ENCODE data around the gene EDAR. TPM values are rescaled to one million over a fixed set of nuclear protein-coding genes. Genes with fewer than 3 reads are reported as not detected.
A peak's percentile ranks its signal among the peaks of the same experiment; 100 is the strongest.

The EDAR gene
- polyA plus RNA-seq (ENCODE audit: insufficient read length in 4 of 4) = 1 to 10 TPM; 2.9 to 3.5 (median 3.1) TPM

DNA sequence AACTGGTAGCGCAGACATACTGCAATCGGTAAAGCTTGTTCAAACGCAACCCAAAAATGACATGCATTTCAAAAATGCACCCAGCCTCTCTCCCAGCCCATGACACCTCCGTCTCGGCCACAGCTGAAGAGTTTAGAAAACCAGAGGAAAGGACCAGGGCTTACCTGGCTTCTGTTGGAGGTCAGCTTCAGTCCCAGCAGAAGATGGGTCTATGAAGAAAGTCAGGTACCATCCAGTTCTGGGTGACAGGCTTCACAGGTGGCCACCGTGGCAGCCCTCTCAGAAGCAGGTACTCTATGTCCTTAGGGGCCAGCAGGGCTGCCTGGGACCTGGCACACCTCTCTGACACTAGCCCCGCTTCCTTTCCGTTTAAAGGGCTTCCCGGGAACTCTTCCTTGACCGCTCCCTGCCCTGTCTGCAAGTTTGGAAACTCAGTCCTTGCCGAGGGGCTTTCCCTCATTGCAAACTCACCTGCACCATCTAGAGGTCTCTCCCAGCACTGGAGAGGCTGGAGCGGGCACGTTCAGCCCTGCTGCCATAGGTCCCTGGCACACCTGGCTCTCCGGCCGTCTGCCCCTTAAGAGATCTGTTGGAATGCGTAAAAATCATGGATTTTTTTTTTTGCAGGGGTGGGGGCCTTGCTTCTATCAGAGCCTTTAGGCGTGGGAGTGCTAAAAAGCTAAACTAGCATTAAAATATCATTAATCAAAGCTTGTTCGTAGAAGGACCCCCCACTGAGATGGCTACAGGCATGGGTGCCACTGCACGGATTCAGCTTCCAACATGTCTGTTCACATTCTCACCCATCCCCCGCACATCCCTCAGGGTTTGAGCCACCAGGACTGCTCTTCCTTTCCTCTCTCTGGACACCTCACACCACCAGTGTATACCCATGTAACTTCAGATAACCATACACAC, at the start of gene EDAR:
TSS of gene EDAR (minus strand) at position 425 of the 918 bp plus-strand sequence. CDS start 58,206 bp downstream, outside the sequence.
- peak; percentile 56 to 63 (median 58) for DNase-seq (ENCODE audit: low read depth in 4 of 4, low spot score in 3 of 4)

DNA sequence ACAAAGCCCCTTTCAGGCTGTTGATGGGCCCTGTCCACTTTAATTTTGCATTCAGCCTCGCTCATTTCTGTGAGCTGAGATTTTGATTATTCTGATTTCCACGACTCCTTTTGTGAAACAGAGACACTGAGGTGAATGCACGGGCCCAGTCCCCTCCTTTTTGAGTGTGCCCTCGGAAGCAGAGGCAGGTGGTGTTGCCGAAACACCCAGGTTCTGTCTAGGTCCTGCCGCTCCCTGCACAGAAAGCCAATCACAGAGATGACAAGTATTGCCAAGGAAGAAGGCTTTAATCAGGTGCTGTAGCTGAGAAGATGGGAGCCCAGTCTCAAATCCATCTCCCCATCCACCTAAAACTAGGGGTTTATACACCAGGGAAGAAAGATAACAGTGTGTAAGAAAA, 44.2 kb upstream of the EDAR start:
- no peak for DNase-seq (ENCODE audit: low read depth in 4 of 4, low spot score in 3 of 4)

DNA sequence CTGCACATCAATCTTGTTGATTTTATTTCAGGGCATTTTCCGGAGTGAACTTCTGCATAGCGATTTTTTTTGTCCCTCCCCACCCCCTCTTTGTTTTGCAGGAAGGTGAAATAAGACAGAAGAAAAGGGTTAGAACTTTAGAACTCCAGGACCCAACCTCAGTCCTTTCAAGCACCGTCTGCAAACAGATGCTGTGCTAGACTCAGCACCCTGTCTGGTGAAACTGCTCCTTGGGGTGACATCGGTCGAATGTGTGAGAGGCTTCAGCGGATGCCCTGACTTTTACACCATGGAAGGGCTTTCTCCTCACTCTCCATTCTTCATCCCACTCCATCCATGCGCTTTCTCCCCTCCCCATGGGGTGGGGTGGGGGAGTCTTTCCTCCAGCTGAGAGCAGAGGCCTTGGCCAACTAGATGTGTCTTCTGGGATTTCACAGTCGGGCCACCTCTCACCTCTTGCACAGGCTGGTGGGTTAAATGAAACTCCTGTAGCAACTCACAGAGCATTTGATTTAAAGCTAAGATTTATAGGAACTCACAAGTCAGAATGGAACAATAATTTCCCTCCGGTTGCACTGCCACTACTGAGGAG, 43.3 kb upstream of the EDAR start:
- DNase-seq (ENCODE audit: low read depth in 4 of 4, low spot score in 3 of 4) = no peak

DNA sequence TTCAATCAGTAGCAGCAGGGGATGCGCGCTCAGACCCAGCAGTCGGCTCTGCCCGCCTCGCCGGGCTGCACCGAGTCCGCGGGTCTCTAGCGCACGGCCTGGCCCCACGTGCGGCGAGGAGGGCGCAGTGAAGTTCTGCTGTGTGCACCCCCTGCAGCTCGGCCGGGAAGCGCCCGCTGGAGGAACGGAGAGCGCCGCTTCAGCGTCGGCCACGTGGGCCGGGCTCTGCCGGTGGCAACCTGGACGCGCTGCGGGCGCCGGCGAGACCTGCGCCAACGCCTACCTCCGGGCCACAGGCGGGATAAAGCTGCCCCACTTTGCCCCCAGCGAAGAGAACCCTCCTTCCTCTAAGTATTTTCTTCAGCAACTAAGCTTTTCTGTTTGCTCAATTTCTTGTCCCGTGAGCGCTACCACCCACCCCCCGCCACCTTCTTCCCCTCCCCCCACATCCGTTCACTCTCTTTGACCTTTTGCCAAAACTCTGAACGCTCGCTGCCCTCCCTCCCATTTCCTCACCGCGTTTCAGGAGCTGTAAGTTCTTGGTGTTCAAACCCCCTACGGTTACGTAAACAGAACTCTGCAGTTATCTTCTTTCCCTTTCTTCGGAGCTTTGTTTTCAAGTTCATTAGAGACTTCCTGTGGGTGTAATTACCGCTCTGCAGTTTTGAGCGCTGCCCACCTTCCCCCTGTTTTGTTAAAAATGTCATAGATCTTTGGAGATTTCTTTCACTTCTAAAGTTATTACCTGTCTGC, 42.6 kb upstream of the EDAR start:
- DNase-seq (ENCODE audit: low read depth in 4 of 4, low spot score in 3 of 4) = peak in 3 of 4 donors; percentile 30 to 52 (median 49)

DNA sequence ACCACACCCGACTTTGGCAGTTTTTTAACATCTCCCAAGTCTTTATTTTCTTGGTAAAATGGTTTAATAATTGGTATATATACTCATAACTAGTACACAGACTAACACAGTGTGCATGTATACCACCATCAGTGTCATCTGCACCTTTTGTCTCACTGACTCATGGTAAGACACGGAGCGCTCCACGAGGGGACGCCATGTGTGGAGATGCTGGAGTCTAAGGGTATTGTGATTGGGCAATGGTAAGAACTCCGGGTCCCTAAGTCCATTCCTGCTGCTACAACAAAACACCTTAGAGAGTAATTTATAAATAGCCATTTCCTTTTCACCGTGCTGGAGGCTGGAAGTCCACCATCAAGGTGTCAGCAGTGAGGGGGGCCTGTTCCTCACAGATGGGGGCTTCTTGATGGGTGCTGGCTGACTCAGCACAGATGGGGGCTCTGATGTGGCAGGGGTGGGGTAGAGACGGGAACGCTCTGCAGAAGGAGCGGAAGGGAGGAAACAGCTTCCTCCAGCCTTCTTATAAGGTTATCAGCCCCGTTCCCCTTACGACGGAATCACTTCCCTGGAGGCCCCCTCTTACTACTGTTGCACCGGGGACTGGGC, 42.0 kb upstream of the EDAR start:
- DNase-seq (ENCODE audit: low read depth in 4 of 4, low spot score in 3 of 4) = no peak

DNA sequence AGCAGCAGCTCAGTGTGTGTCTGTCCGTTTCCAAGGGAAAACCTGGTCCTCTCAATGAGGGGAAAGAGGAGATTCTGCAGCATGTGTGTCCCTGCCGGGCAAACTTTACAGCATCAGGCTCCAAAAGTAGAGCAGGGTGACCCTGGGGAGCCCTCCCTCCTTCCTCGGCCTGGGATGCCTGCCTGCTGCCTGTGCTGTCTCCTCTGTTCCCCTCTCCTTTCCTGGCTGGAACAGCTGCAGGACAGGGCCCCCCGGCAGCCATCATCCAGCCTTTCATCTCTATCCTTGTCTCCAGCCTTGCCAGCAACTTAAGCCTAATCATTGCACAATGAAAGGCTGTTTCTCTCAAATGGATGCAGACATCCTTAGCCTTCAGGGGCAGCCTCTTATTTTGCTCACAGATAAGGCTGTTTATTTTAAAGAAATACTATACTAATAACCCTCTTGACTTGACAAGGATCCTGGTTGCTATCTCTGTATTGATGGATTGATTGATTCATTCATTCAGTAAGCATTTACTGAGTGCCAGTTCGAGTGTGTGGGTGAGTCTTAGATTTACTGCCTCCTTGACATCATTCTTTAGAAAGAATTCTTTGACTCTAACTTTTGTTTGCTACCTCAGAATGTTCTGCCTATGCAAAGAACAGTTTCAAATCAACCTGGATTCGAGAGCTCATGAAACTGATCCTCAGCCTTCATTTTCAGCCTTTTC, 40.6 kb upstream of the EDAR start:
- no peak for DNase-seq (ENCODE audit: low read depth in 4 of 4, low spot score in 3 of 4)

DNA sequence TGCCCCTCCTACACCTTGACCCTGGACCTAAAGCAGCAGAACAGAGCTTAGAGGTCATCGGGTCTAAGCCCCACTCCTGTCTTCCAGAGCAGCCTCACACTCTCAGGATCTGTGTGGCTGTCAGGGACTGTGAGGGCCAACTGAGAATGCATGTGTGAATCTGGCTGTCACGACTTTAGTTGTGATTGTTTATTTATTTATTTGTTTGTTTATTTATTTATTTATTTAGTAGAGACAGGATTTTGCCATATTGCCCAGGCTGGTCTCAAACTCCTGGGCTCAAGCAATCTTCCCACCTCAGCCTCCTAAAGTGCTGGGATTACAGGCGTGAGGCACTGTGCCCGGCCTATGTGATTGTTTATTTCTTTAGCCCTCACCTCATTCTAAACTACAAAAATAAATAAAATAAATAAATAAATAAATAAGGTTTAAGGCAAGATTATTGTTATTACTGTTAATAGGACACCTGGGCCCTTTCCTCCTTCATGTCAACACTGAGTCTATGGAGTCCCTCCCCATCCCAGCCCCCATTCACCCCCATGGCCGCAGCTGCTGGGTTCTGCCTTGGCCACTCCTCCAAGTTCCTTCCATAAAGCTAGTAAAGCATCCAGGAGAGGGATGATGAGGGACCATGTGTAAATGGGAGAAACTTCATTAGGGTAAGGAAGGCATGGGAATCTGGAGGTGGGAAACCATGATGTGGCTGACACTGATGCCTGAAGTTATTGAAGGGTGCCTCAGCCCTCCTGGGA, 39.9 kb upstream of the EDAR start:
- DNase-seq (ENCODE audit: low read depth in 4 of 4, low spot score in 3 of 4) = no peak

DNA sequence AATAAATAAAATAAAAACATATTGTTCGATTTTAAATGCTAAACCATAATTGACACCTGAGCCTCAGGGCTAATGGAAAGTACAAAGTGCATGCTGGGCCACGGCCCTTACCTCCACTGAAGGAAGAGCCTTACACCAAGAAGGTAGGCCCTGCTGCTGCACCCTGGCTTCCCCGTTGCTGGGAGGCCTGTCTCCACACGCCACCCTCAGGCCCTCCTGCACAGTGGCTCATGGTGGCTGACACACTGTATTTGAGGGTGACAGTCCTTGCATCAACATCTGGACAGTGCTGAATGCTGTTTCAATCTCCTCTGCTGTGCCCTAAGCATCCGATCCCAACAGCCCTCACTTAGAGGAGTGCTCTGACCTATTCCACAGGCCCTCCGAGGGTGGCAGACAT, 39.3 kb upstream of the EDAR start:
- DNase-seq (ENCODE audit: low read depth in 4 of 4, low spot score in 3 of 4) = no peak

DNA sequence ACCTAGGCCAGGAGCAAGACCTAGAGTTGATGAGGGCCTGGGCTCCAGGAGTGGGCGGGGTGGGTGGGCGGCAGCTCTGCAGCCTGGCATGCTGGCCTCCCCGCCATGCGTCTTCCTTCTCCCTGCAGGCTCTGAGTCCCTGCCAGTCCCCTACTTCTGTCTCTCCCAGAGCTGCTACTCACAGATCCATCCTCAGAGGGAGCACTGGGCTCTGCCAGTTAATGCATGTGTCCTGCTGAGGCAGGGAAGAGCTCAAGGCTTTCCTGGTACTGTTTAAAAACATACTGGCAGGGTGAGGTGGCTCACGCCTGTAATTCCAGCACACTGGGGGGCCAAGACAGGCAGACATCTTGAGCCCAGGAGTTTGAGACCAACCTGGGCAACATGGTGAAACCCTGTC, 38.7 kb upstream of the EDAR start:
- no peak for DNase-seq (ENCODE audit: low read depth in 4 of 4, low spot score in 3 of 4)

DNA sequence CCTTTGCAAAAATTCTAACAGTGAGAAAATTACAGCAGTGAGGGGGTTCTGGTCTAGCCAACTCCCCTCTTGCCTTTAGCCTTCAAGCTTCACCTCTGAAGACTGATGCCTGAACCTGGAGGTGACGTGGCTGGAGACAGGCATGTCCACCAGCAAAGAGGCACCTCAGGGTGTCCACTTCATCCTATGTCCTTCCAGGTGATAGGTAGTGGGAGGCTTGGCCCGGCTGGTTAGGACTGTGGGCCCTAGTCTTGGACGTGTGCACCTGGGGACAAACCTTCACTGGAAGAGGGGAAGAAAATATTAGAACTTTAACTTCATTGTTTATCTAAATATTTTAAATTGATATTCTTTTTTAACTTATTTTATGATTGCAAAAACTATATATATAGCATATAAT, 35.5 kb upstream of the EDAR start:
- no peak for DNase-seq (ENCODE audit: low read depth in 4 of 4, low spot score in 3 of 4)

DNA sequence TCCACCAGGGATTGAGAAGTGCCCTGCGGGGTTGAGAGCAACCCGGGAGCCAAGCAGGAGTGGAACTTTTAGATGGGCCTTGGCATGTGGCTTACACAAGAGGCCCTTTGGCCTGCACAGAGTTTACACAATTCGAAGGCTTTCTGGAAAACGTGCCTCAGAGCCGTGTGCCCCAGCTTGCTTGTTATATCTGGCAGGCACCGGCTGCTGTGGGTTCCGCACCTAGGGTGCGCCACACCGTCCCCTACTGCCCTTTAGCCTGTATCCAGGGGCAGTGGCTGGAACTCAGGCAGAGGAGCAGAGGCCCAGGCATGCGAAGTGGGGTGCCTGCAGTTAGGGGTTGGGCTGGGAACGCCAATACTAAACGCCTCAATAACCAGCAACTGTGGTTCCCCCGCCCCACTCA, 32.9 kb upstream of the EDAR start:
- DNase-seq (ENCODE audit: low read depth in 4 of 4, low spot score in 3 of 4) = no peak

DNA sequence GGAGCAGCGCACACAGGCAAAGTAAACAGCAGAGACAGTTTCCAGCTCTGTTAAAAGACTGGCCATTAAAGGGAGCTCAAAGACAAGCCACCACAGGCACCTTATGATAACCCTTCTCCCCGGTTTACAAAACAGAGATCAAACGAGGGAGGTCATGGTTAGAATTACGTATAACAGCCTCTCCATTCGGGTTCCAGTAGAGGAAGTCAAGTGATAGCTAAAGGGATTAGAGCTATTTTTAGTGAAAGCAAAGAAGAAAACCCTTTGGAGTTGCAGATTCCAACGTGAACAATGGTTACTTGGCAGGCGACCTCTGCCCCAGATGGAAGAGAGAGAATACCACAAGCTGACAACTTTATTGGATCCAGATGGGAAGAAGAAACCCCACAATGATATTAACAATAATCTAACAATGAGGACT, 31.2 kb upstream of the EDAR start:
- no peak for DNase-seq (ENCODE audit: low read depth in 4 of 4, low spot score in 3 of 4)

DNA sequence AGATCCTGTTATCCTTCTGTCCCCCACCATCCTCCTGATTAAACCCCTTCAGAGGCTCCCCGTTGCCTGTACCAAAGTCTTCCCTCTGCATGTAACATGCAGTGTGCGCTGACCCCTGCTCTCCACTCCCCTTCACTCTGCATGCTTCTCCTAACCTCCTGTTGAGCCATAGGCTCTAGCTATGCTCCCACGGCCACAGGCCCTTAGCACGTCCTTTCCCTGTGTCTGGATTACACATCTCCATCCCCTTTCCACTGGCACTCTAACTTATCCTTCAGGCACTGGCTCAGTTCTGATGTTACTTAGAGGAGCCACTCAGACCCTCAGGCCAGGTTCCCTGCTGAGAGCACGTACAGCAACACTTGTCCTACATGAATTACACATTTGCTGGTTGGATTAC, 29.4 kb upstream of the EDAR start:
- no peak for DNase-seq (ENCODE audit: low read depth in 4 of 4, low spot score in 3 of 4)

DNA sequence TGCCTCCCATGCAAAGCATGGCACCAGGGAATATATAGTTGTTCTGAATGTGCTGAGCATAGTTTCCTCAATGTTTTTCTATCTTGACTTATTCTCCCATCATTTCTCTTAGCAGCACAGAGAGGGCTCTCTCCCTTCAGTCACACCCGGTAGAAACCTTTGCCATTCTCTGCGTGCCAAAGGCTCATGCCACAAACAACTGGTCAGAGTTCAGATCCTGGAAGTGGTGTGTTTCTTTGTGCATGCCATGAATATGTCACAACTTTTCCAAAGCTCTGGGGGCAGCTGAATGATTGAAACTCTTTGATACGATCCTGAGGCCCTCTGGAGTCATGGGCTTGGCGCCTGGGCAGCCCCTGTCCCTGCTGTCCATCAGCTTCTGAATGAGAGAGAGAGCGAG, 28.0 kb upstream of the EDAR start:
- DNase-seq (ENCODE audit: low read depth in 4 of 4, low spot score in 3 of 4) = no peak

DNA sequence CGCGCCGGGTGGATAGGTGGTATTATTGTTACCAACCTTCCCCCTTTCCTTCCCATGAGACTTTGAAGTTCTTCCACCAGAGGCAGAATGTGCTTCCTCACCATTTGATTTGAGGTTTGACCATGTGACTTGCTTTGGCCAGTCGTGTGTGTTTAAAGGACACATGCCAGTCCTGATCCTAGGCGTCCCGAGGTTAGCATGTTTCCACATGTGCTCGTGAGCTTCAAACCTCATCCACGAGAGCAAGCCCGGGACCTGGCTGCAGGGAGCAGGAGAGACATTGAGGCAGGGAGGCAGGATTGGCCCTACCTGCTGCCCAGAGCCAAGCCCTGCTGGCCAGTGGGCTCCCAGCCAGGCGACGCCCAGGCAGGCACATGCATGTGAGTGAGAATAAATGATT, 27.4 kb upstream of the EDAR start:
- DNase-seq (ENCODE audit: low read depth in 4 of 4, low spot score in 3 of 4) = no peak

DNA sequence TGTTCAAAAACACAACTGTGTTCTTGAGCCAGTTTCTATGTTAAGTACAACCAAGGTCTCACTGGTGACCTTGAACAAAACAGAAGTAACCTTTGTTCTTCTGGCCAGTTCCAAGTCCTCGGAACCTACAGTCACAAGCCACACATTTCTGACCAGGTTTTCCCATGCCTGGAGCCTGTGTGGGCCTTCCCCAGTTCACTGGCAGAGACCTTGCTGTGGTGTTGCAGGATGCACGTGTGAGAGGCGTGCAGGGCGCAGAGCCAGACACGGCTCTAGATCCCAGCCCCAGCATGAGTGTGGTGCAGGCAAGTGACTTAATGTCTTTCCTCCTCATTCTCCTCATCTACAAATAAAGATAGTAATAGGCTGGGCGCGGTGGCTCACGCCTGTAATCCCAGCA, 25.5 kb upstream of the EDAR start:
- no peak for DNase-seq (ENCODE audit: low read depth in 4 of 4, low spot score in 3 of 4)

DNA sequence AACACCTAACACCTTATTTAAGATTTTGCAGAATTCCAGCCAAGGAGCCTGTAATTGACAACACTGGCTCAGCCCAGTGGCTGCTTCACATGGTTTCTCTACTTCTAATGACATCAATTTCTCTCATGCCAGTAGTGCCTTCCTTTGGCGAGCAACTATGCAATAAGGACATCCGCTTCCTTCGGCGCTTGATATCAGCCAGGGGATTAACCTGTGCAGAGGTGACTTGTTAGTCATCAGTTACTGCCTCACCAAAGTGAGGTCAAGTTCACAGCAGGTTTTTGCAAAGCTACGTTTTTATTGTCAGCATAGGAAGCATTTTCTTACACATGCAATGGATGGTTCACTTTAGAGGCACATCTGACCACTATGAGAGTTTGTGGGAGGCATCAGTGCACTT, 24.0 kb upstream of the EDAR start:
- no peak for DNase-seq (ENCODE audit: low read depth in 4 of 4, low spot score in 3 of 4)

DNA sequence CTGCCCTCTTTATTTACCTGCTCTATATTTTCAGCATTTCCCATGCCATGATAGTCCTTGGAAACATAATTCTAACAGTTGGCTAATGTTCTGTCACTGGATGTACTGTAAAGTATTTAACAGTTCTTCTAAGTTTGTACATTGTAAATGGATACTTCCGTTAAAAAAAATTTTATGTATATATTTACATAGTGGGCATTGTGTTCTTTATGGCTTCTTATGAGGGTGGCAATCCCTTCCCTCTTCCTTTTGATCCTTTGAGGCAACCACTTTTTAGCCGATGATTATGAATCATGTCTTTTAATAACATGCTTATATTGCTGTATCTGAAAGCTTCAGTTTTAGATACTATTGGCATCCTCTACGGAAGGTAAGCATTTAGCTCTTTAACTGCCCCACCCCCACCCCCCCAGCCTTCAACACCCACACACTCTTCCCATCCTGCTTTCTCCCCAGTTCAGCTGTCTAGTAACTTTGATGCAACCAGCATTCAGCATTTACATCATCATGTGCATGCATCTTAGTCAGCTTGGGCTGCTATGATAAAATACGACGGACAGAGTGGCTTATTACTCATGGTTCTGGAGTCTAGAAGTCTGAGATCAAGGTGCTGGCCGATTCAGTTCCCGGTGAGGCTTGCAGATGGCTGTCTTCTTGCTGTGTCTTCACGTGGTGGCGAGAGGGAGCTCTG, 21.0 kb upstream of the EDAR start:
- DNase-seq (ENCODE audit: low read depth in 4 of 4, low spot score in 3 of 4) = no peak

DNA sequence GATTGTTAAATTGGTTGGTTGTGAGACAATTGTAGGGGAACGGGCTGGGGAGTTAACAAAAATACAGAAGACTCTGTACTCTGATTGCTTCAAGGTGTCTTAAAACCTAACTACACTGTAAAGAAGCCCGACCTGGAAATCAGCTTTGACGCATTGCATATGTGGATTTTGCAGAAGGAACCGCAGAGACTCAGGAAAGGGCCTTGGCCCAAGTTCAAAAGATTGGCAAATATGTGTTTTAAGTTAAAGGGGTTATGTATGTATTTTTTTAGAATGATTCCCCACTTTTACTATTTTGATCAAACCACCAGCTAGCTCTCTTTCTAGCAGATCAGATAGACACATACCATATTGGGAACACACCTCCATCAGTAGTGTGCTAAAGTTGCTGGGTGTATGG, 18.0 kb upstream of the EDAR start:
- no peak for DNase-seq (ENCODE audit: low read depth in 4 of 4, low spot score in 3 of 4)
